K562 (cell line): Measurements from ENCODE around the gene PPAT. TPM values are rescaled to one million over a fixed set of nuclear protein-coding genes. Genes with fewer than 3 reads are reported as not detected.

Experiments
- ATAC-seq: fragments of 200-7000 bp; cut with Tn5 transposase; 3 replicates; pipeline ENCODE4 v1.9.1; 2020; ENCODE audit warnings: moderate library complexity
- BruUV-seq: library from RNA; stranded (reverse); fragments of 400-500 nt; replicated peaks from 2 replicates; lab custom pipeline; 2021; lab: Mats Ljungman, UMichigan
- CTCF ChIA-PET: fragments of 300-600 bp; formaldehyde crosslinking; extraction: SDS; loops from one replicate; lab custom pipeline; 2021; ENCODE audit warnings: low intra/inter-chr PET ratio; lab: Yijun Ruan, JAX
- POLR2A ChIA-PET: fragments of 300-600, 350-650 bp; sonication (Branson Sonifier 250); formaldehyde crosslinking; extraction: SDS; loops from one replicate; lab custom pipeline; 2021; ENCODE audit warnings: antibody characterized with exemption, inconsistent platforms; lab: Yijun Ruan, JAX
- DNase-seq, 4 experiments: peaks; one replicate each; pipeline versions ENCODE4 v3.0.0 to v3.0.0-alpha.2; 2011 to 2018; ENCODE audit warnings: low spot score in 3 of 4, mixed read lengths in 3 of 4; ENCODE audit errors: extremely low read depth in 1 of 4
- FAIRE-seq: peaks from 2 replicates; lab custom pipeline; 2011; peaks lifted over from hg19 to GRCh38; lab: Jason Lieb, UNC
- H2AFZ ChIP-seq: 2 replicates; pipeline ENCODE4 v1.6.0; 2011; ENCODE audit warnings: low read depth, low read length, control low read depth, inconsistent platforms
- H3K27ac ChIP-seq: fragments of 200-600 bp; 3 replicates; pipeline ENCODE4 v1.8.0; 2011; ENCODE audit warnings: low read depth, mild to moderate bottlenecking, control low read depth, inconsistent platforms, low read length, moderate library complexity, mixed read lengths; ENCODE audit errors: extremely low read depth
- H3K27me3 ChIP-seq, 2 experiments: fragments of 300-600 bp in 1 of 2; 2 replicates in 1 of 2; 3 replicates in 1 of 2; pipeline versions ENCODE4 v1.6.0 to v1.8.0; 2011; ENCODE audit warnings: inconsistent platforms in 2 of 2, low read length in 2 of 2, mild to moderate bottlenecking in 1 of 2, mixed read lengths in 1 of 2, moderate library complexity in 1 of 2; ENCODE audit not compliant: control insufficient read depth in 2 of 2, insufficient read depth in 2 of 2
- H3K36me3 ChIP-seq: fragments of 300-600 bp; 3 replicates; pipeline ENCODE4 v1.8.0; 2011; ENCODE audit warnings: mild to moderate bottlenecking, low read length, inconsistent platforms; ENCODE audit not compliant: control insufficient read depth, insufficient read depth
- H3K4me1 ChIP-seq, 2 experiments: fragments of 200-600 bp in 1 of 2; replicated peaks in 1 of 2; 2 replicates in 1 of 2; 3 replicates in 1 of 2; pipeline versions ENCODE4 v1.5.1 to v1.8.0; 2011; ENCODE audit warnings: inconsistent platforms in 2 of 2, low read length in 2 of 2, mild to moderate bottlenecking in 1 of 2, mixed read lengths in 1 of 2, moderate library complexity in 1 of 2; ENCODE audit not compliant: control insufficient read depth in 2 of 2, insufficient read depth in 2 of 2
- H3K4me2 ChIP-seq: 2 replicates; pipeline ENCODE4 v1.6.1; 2011; ENCODE audit warnings: low read length, control low read depth, inconsistent platforms, mixed read lengths; ENCODE audit not compliant: insufficient read depth
- H3K4me3 ChIP-seq: fragments of 200-600 bp; sonication (generic), shearing (Covaris generic); 2 replicates; pipeline ENCODE4 v1.5.1; 2016; ENCODE audit warnings: control low read depth, inconsistent platforms
- H3K79me2 ChIP-seq: fragments of 200-600 bp; 3 replicates; pipeline ENCODE4 v1.8.0; 2011; ENCODE audit warnings: low read length, inconsistent platforms; ENCODE audit not compliant: control insufficient read depth, insufficient read depth
- H3K9ac ChIP-seq, 2 experiments: 2 replicates each; pipeline versions ENCODE4 v1.6.0 to v1.6.1; 2011; ENCODE audit warnings: low read depth in 2 of 2, low read length in 2 of 2, control low read depth in 1 of 2, inconsistent platforms in 1 of 2, mild to moderate bottlenecking in 1 of 2, mixed read lengths in 1 of 2; ENCODE audit not compliant: insufficient read depth in 1 of 2
- H3K9me1 ChIP-seq: one replicate; pipeline ENCODE4 v1.6.0; 2011; ENCODE audit warnings: inconsistent platforms, mild to moderate bottlenecking, low read length, moderate library complexity; ENCODE audit not compliant: control insufficient read depth, insufficient read depth
- H3K9me3 ChIP-seq: replicated peaks from 2 replicates; pipeline ENCODE4 v1.5.1; 2011; ENCODE audit warnings: low read depth, low read length, inconsistent platforms; ENCODE audit not compliant: control insufficient read depth, insufficient read depth
- H4K20me1 ChIP-seq: replicated peaks from 2 replicates; pipeline ENCODE4 v1.6.1; 2011; ENCODE audit warnings: low read length, inconsistent platforms, mixed read lengths; ENCODE audit not compliant: control insufficient read depth, insufficient read depth
- CEBPZ ChIP-seq: fragments of 150-350 bp; IDR thresholded peaks from 2 replicates; pipeline ENCODE4 v1.6.1; 2014; ENCODE audit warnings: low read depth, mild to moderate bottlenecking, low read length, borderline replicate concordance
- HSF4 ChIP-seq: fragments of 250-450 bp; sonication (Bioruptor Pico); IDR thresholded peaks from 2 replicates; pipeline ENCODE4 v2.1.2; 2022; ENCODE audit warnings: mild to moderate bottlenecking, moderate library complexity, borderline replicate concordance
- KDM4B ChIP-seq, 2 experiments: fragments of 450-650 bp in 1 of 2; sonication (generic) in 1 of 2; IDR thresholded peaks; 2 replicates each; pipeline ENCODE4 v1.6.1; 2016 to 2017; ENCODE audit warnings: borderline replicate concordance in 2 of 2, antibody characterized with exemption in 1 of 2, low read depth in 1 of 2, mild to moderate bottlenecking in 1 of 2
- KLF13 ChIP-seq: fragments of 450-650 bp; IDR thresholded peaks from 2 replicates; pipeline ENCODE4 v1.6.1; 2016; ENCODE audit warnings: missing genetic modification characterization, low read depth, mild to moderate bottlenecking, missing compliant biosample characterization, moderate library complexity, borderline replicate concordance
- LEF1 ChIP-seq: fragments of 450-650 bp; IDR thresholded peaks from 2 replicates; pipeline ENCODE4 v1.6.1; 2016; ENCODE audit warnings: mild to moderate bottlenecking
- PML ChIP-seq: IDR thresholded peaks from 2 replicates; pipeline ENCODE4 v1.6.1; 2012; ENCODE audit warnings: low read length, inconsistent platforms
- SIN3A ChIP-seq, 2 experiments: fragments of 150-350 bp in 1 of 2; IDR thresholded peaks; 2 replicates each; pipeline ENCODE4 v1.6.1; 2011 to 2016; ENCODE audit warnings: borderline replicate concordance in 2 of 2, low read depth in 2 of 2, low read length in 2 of 2, mild to moderate bottlenecking in 2 of 2, moderate library complexity in 2 of 2; ENCODE audit not compliant: control insufficient read depth in 1 of 2
- SNAPC5 ChIP-seq: fragments of 250-450 bp; sonication (Bioruptor Pico); IDR thresholded peaks from 2 replicates; pipeline ENCODE4 v1.8.0; 2021; ENCODE audit warnings: moderate library complexity, mild to moderate bottlenecking, inconsistent platforms
- ZBED1 ChIP-seq: IDR thresholded peaks from 2 replicates; pipeline ENCODE4 v1.6.1; 2014
- ZBTB1 ChIP-seq: sonication (generic); formaldehyde crosslinking; IDR thresholded peaks from 2 replicates; pipeline ENCODE4 v1.8.1; 2023; ENCODE audit warnings: missing genetic modification reagents, low read depth, mild to moderate bottlenecking, borderline replicate concordance
- ZFP30 ChIP-seq: fragments of 250-450 bp; sonication (Bioruptor Pico); IDR thresholded peaks from 2 replicates; pipeline ENCODE4 v1.8.0; 2022; ENCODE audit warnings: moderate library complexity, mild to moderate bottlenecking, inconsistent platforms, borderline replicate concordance
- ZNF408 ChIP-seq: fragments of 250-450 bp; sonication (Bioruptor Pico); IDR thresholded peaks from 2 replicates; pipeline ENCODE4 v1.4.0; 2020; ENCODE audit warnings: low read depth, mild to moderate bottlenecking, moderate library complexity
- WGBS: fragments of 100-300 bp; shearing (Covaris generic); methylation state at CpG from one replicate; pipeline ENCODE4 v1.1.6; 2016; ENCODE audit warnings: low coverage, mixed read lengths; ENCODE audit not compliant: insufficient coverage; ENCODE audit errors: missing lambda C conversion rate; 5-methylcytosine and 5-hydroxymethylcytosine counted together
- in situ Hi-C: fragments of 300-500 bp; cut with MboI; formaldehyde crosslinking; loops from 4 replicates; pipeline ENCODE4 v1.15.0; 2018; ENCODE audit warnings: inconsistent platforms, mixed read lengths
- intact Hi-C: fragments of 100-400 bp; cut with micrococcal nuclease; formaldehyde crosslinking; loops from 2 replicates; pipeline ENCODE4 v1.14.2; 2022
- polyA plus RNA-seq, 8 experiments: library from polyadenylated mRNA; depleted of rRNA in 4 of 8; stranded (reverse) in 5 of 8; unstranded in 3 of 8; fragments of >200 nt; fragmentation: Nextera tagmentation in 2 of 8; fragmentation: Illumina TruSeq in 1 of 8; extraction: Ambion mirVana in 2 of 8; extraction: Trizol in 1 of 8; gene quantifications; 2 replicates each; pipeline versions ENCODE4 v1.2.1 to v1.2.3, GENCODE V29; 2011 to 2014; ENCODE audit warnings: inconsistent platforms in 1 of 8, missing spikeins in 1 of 8
- total RNA-seq, 7 experiments: library from RNA; depleted of rRNA in 6 of 7; stranded (reverse); fragments of >200 nt in 6 of 7; fragmentation: Illumina TruSeq in 2 of 7; extraction: Trizol in 2 of 7; gene quantifications; 2 replicates each; pipeline versions ENCODE4 v1.2.1 to v1.2.3, GENCODE V29; 2011 to 2021; ENCODE audit warnings: low replicate concordance in 1 of 7
- TF ChIP-seq, protein P1 (sequence below): fragments of 250-450 bp; sonication (Bioruptor Pico); IDR thresholded peaks from 2 replicates; pipeline ENCODE4 v1.8.0; 2021; ENCODE audit warnings: mild to moderate bottlenecking, moderate library complexity
- TF ChIP-seq, protein P2 (sequence below): fragments of 450-650 bp; formaldehyde crosslinking; IDR thresholded peaks from 2 replicates; pipeline ENCODE4 v1.4.0; 2020; ENCODE audit warnings: mild to moderate bottlenecking, moderate library complexity

The PPAT gene
- total and polyA plus RNA-seq, 9 of the 15 experiments (the other 6 are each of a cell fraction or from before 2014, with no cell fraction given): 36.2 to 75.8 (median 55.5) TPM

DNA sequence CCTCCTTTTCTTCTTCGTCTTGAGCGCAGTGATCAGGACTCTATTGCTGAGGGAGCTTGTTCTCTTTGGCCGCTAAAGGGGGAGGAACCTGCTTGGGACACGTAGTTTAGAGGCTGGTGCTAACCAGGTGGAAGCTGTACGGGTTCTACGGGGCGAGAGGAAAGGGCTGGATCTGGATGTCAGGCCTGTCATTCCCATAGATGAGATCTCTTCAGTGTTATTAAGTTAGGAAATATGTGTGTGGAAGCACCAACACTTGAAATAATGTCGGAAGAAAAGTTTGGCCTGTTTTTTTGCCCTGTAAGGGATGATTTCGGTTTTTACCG, 32.6 kb upstream of the PPAT start:
- Histone ChIP-seq H4K20me1 (peaks cover 4% of the 10 kb centered on the region; the same call in 1 of the 2 replicates), H3K27ac (peak overlapping the region; percentile 99), H3K9ac (peak overlapping the region; percentile 97 to 100), H3K36me3 (peaks cover 56% of the 10 kb centered on the region), H3K9me1 (no peaks in the 10 kb centered on the region), H2AFZ (peak overlapping the region; percentile 91), H3K79me2 (peaks cover 78% of the 10 kb centered on the region), H3K9me3 (no peaks in the 10 kb centered on the region), H3K4me1 (peaks cover 0 to 15% of the 10 kb centered on the region in 2 experiments; a peak in 3 of 5 replicates), H3K4me3 (peak overlapping the region; percentile 95), H3K27me3 (no peaks in the 10 kb centered on the region), H3K4me2 (peak overlapping the region; percentile 97)
- peak; percentile 66 for ATAC-seq
- ChIA-PET POLR2A (interaction anchor here (1.0 to 3.7 kb wide), 6 partner anchors 10 to 80 kb away, joined by 3 to 18 read pairs (median 6); partner anchors contain the start of genes PAICS and PPAT), CTCF (no interaction called here)
- peak; percentile 44 to 69 (median 53) for DNase-seq
- no peak for FAIRE-seq
- 1% methylated on average over 10 of the region's 10 CpGs for WGBS
- in situ Hi-C loops: no loop called here
- intact Hi-C loops: loop anchor here (2.0 to 5.0 kb wide), 2 partner anchors 77 to 81 kb away; partner anchors contain the start of gene AASDH
- BruUV-seq: no TSS peak
- TF ChIP-seq CEBPZ (no peak), SIN3A (IDR thresholded peaks at IDR 0.05; ENCODE audit: borderline replicate concordance in 2 of 2, control insufficient read depth in 1 of 2, low read depth in 2 of 2, low read length in 2 of 2) (peak in 1 of 2 experiments; percentile 73; a peak in 1 of 4 replicates), ZBTB1 (no peak), ZFP30 (no peak), ZBED1 (no peak), KLF13 (tag) (no peak), SNAPC5 (CRISPR knock-in tag) (no peak), HSF4 (CRISPR knock-in tag) (no peak), PML (0 out of 2 replicates have a peak, but pooled peaks have one; percentile 10), LEF1 (no peak), KDM4B (IDR thresholded peaks at IDR 0.05; ENCODE audit: borderline replicate concordance in 2 of 2, low read depth in 1 of 2) (no peak), ZNF408 (CRISPR knock-in tag) (no peak)
- TF ChIP-seq, protein P1, sequence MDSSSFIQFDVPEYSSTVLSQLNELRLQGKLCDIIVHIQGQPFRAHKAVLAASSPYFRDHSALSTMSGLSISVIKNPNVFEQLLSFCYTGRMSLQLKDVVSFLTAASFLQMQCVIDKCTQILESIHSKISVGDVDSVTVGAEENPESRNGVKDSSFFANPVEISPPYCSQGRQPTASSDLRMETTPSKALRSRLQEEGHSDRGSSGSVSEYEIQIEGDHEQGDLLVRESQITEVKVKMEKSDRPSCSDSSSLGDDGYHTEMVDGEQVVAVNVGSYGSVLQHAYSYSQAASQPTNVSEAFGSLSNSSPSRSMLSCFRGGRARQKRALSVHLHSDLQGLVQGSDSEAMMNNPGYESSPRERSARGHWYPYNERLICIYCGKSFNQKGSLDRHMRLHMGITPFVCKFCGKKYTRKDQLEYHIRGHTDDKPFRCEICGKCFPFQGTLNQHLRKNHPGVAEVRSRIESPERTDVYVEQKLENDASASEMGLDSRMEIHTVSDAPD (CRISPR knock-in tag): no peak
- TF ChIP-seq, protein P2, sequence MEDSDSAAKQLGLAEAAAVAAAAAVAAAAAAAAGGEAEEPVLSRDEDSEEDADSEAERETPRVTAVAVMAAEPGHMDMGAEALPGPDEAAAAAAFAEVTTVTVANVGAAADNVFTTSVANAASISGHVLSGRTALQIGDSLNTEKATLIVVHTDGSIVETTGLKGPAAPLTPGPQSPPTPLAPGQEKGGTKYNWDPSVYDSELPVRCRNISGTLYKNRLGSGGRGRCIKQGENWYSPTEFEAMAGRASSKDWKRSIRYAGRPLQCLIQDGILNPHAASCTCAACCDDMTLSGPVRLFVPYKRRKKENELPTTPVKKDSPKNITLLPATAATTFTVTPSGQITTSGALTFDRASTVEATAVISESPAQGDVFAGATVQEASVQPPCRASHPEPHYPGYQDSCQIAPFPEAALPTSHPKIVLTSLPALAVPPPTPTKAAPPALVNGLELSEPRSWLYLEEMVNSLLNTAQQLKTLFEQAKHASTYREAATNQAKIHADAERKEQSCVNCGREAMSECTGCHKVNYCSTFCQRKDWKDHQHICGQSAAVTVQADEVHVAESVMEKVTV (CRISPR knock-in tag): no peak
